HG02970 (cell line): ENCODE results near the gene ATRNL1.
"Not testable (repeated sequence)": the region's sequence is repeated elsewhere in the genome, so short reads cannot be mapped to it uniquely, and the experiment has no call there.

ENCODE experiments used
- ATAC-seq: cut with Tn5 transposase; IDR thresholded peaks from one replicate; pipeline ENCODE4 v1.9.1; 2021; ENCODE audit warnings: mild to moderate bottlenecking, moderate library complexity, moderate number of reproducible peaks; ENCODE audit not compliant: unreplicated experiment, low FRiP score

Gene ATRNL1

GRCh38 chr10:115092258-115092554 lies 959 bp upstream of the ATRNL1 start:
- ATAC-seq: no peak

GRCh38 chr10:115092555-115093285 lies 445 bp upstream of the ATRNL1 start:
- ATAC-seq: peak; percentile 61

DNA sequence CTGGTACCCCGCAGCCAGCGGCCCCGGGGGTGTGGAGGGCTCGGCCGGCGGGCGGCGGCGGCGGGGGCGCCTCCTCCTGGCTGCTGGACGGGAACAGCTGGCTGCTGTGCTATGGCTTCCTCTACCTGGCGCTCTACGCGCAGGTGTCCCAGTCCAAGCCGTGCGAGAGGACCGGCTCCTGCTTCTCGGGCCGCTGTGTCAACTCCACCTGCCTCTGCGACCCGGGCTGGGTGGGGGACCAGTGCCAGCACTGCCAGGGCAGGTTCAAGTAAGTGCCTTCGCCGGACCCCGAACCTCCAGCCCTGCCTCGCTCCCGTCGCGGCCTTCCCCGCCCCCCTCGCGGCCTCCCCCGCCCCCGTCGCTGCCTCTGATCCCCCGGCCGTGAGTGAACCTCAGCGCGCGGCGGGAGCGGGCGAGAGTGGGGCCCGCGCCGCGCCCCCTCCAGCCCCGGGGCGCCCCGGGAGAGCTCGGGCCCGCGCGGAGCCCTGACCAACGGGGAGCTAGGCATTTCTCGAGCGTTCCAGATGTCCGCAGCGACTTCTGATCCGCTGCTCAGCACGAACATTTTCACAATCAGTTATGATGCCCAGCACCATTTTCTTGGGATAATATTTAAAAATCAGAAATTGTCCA lies 727 bp downstream of the ATRNL1 start:
- ATAC-seq: peak; percentile 33

DNA sequence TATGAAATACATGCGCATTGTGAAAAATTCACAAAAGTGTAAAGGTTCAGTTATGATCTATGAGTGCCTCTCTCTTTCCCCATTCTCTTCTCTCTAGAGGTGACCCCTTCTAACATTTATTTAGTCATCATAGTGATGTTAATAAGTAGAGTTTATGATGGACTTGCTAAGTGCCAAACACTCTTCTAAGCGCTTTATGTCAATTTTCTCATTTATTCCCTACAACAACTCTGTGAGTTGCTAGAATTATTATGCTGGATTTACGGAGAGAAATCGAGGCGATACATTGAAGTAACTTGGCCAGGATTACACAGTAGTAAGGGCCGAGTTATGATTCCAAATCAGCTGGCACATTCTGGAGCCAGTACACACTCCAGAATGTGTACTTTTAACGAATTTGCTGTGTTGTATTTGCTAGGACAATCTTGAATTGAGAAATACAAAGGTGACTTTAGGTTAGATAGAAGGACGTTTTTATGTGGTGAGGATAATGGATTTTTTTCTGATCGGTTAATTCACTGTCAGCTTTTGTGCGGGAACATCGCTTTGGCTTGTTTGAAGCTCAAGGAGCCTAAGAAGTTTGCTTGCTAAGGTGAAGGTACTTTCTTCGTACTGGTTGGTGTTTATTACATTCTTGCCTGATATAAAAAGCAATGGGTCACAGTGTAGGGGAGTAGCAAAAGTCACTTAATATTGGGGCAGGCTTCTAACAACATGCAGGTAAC lies 1.4 kb downstream of the ATRNL1 start:
- no peak for ATAC-seq

DNA sequence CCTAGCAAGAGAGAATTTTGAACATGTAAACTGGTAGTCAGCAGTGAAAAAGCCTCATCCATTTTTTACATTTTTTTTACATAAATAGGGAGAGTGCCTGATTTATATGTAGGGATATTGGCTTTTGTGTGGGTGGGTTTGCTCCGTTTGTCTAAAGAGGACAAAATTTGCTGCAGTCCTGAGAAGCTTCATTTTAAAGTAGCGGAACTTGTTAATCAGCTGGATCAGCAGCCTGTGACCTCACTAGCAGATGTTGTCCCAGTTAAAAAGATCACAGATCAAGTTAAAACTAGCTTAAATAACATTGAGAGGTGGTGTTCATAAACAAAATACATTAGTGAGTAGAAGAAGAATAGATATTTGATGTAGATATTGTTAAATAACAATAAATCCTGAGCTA lies 2.6 kb downstream of the ATRNL1 start:
- no peak for ATAC-seq

GRCh38 chr10:115103700-115104099 lies 10.5 kb downstream of the ATRNL1 start:
- ATAC-seq: no peak

DNA sequence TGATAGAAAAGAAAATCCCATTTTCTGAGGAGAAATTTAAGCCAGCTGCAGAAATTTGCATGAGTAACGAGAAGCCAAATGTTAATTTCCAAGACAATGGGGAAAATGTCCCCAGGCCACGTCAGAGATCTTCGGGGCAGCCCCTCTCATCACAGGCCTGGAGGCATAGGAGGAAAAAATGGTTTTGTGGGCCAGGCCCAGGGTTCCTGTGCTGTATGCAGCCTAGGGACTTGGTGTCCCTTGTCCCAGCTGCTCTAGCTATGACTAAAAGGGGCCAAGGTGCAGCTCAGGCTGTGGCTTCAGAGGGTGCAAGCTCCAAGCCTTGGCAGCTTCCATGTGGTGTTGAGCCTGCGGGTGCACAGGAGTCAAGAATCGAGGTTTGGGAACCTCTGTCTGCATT lies 12.2 kb downstream of the ATRNL1 start:
- not testable (repeated sequence) for ATAC-seq

- no peak for ATAC-seq
Measured at GRCh38 chr10:115107830-115108229, 14.7 kb downstream of the ATRNL1 start.

DNA sequence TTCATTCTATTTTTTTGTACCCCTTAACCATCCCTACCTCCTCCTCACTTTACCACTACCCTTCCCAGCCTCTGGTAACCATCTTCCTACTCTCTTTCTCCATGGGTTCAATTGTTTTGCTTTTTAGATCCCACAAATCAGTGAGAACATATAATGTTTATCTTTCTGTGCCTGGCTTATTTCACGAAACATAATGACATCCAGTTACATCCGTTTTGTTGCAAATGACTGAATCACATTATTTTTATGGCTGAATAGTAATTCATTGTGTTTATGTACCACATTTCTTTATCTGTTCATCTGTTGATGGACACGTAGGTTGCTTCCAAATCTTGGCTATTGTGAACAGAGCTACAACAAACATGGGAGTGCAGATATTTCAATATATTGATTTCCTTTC lies 24.1 kb downstream of the ATRNL1 start:
- ATAC-seq: no peak

DNA sequence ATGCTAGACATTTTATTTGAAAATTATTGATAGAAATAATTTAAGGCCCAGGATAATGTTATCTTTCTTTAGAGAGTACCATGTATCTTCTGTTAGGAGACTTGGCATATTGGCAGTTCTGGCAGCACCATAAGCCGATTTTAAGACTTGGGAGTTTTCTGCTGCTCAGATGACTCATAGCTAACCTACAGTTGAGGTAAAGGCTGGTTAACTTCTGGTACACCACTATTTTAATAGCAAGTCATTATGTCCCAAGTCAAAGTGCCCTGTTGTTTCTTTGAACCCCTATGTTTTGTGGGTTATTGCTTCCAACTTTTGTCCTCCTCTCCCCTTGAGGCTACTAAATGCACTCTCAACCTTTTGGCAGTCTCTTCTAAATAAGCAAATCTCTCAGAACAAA lies 25.2 kb downstream of the ATRNL1 start:
- no peak for ATAC-seq

DNA sequence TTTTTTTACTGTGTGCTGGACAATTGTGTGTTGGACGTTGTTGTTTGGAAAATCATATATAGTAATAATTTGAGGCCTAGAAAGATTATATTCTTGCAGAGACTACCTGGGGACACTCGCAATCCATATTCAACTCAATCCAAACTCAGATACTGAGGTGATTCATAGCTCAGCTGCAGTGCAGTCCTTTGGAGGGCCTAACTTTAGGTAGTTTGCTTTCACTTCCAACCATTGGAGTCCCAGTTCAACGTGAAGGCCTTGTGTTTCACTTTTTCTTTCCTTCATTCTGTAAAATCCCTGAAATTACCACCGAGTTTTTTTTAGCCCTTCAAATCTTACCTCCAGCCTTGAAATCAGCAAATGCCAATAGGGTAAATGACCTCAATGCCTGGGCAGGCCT lies 32.3 kb downstream of the ATRNL1 start:
- no peak for ATAC-seq

GRCh38 chr10:115129752-115130151 lies 36.6 kb downstream of the ATRNL1 start:
- no peak for ATAC-seq

- ATAC-seq: no peak
Measured at GRCh38 chr10:115136616-115137015, 43.5 kb downstream of the ATRNL1 start.

DNA sequence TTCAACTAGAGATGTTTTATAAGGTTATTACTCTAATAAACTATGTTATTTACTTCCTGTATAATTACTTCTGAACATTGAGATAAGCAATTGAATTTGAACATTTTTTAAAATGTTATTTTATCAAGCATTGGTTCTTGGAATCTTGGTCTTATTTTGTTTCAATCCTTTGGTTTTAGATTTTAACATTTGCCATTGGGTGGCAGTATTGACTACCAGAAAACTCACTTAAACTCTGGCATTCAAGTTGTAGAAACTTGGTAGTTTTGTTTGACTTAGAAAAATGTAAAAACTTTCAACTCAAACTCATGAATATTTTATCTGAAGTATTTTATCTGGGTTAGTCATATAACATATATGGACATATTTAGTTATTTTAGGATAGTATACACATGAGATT lies 48.1 kb downstream of the ATRNL1 start:
- no peak for ATAC-seq

DNA sequence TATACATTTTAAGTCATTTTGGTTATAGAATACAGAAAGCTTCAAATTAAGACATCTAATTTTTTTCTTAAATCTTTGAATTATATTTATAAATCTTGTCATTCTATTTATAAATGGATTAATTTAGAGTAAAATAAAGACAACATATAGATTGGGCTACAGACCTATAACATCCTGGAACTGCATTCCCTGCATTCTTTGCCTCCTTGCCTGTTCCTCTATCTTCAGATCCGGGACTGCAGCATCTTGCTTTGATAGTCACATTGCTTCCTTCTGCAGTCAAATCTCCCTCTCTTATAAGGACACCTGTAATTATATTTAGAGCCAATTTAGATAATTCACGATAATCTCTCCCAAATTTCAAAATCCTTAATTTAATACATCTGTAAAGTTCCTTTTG lies 64.2 kb downstream of the ATRNL1 start:
- ATAC-seq: no peak

DNA sequence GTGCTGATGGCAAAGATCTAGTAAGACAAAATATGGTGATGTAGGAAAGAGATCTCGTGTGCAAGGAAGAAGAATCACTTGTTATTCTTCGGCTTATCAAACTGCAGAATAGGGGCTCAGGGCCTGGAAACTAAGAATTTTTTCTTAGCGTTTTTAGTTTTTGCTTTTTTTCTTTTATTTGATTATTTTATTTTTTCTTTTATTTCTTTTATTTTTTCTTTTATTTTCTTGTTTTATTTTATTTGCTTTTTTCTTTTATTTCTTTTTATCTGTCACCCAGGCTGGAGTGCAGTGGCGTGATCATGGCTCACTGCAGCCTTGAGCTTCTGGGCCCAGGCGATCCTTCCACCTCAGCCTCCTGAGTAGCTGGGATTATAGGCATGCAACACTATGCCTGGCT lies 70.0 kb downstream of the ATRNL1 start:
- ATAC-seq: no peak

DNA sequence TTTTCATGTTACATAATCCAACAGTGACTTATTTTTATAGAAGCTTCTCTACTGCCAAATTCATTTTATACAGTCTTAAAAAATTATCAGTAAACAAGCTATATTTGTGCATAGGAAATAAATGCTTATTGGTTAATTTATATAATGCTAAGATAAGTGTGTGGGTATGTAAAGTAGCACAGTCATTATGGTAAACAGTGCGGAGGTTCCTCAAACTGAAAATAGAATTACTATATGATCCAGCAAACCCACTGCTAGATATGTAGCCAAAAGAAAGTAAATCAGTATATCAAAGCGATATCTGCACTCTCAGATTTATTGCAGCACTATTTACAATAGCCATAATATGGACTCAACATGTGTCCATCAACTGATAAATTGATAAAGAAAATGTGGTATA lies 71.1 kb downstream of the ATRNL1 start:
- ATAC-seq: no peak

GRCh38 chr10:115167751-115168150 lies 74.6 kb downstream of the ATRNL1 start:
- no peak for ATAC-seq

GRCh38 chr10:115171392-115171960 lies 78.3 kb downstream of the ATRNL1 start:
- ATAC-seq: no peak

DNA sequence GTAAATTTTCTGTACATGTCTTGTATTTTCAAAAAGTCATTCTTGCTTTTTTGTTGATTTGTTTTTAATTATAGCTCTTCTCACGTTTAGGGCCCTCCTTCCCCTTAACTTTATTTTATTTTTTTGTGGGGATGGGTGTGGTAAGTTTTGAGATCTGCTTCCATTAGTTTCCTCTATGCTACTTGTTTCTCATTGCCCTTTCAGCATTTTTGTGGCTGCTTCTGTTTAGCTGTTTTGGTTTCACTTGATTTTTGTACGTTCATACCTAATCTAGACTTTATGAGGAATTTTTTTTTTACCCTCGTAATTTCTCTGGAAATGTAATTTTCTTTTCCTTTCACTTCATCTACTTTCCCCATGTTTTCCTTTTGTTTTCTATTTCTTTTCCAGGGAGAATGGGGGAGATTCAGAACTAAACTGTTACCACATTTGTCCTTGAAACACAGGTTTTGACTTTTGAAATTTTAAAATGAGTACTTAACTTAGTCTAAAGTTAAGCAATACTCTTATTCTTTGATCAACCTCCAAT lies 80.8 kb downstream of the ATRNL1 start:
- no peak for ATAC-seq

DNA sequence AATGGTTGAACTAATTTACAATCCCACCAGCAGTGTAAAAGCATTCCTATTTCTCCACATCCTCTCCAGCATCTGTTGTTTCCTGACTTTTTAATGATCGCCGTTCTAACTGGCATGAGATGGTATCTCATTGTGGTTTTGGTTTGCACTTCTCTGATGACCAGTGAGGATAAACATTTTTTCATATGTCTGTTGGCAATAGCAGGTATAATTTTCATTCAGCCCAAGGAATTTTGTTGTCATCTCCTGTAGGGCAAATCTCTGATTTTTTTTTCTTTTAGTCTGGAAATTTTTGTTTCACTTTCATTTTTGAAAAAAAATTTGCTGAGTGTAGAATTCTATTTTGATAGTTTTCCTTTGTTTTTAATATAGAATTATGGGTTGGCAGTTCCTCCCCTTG lies 114.1 kb downstream of the ATRNL1 start:
- not testable (repeated sequence) for ATAC-seq
